Esophagus squamous epithelium (tissue), 4 donors: ENCODE measurements around the gene FAM168A.

Experiments used
- CTCF ChIP-seq, 6 experiments: fragments of 450-650 bp in 4 of 6; fragments of 200-600 bp in 2 of 6; sonication (generic) in 2 of 6; IDR thresholded peaks; one replicate each; pipeline ENCODE4 v1.5.1; 2016 to 2019; ENCODE audit warnings: antibody characterized with exemption in 6 of 6, mild to moderate bottlenecking in 4 of 6, moderate library complexity in 4 of 6
- POLR2A ChIP-seq, 4 donors: fragments of 450-650 bp; IDR thresholded peaks; one replicate each; pipeline ENCODE4 v1.6.1; 2017; ENCODE audit warnings: antibody characterized with exemption in 4 of 4, mild to moderate bottlenecking in 4 of 4, moderate library complexity in 3 of 4

DNA sequence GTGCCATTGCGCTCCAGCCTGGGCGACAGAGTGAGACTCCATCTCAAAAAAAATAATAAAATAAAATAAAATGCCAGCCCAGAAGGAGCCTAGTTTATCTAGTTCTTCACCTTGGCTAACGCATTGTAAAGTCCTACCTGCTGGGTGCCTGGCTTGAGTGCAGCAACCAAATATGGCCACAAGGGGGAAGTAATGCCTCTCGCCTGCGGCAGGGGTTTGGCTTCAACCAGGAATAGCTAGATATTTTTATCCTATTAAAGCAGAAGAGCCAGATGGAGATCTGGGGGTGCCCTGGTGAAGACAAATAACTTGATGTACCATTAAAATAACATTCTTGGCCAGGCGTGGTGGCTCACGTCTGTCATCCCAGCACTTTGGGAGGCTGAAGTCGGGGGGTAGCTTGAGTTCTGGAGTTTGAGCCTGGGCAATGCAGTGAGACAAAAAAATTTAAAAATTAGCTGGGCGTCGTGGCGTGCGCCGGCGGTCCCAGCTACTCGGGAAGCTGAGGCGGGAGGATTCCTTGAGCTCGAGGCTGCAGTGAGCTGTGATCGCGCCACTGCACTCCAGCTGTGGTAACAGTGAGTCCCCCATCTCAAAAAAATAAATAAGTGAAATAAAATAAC is 27.9 kb upstream of the FAM168A start:
- TF ChIP-seq CTCF (IDR thresholded peaks at IDR 0.05) (peak; percentile 65 to 95 (median 88)), POLR2A (IDR thresholded peaks at IDR 0.05) (no peak)
